CD14-positive monocyte (primary cell): ENCODE data around the gene SLC39A3. TPM values are rescaled to one million over a fixed set of nuclear protein-coding genes. Genes with fewer than 3 reads are reported as not detected.
A peak's percentile ranks its signal among the peaks of the same experiment; 100 is the strongest.

Experiments used
- DNase-seq, 3 donors: peaks; one replicate each; pipeline ENCODE4 v3.0.0-alpha.2; 2011 to 2022
- H2AFZ ChIP-seq: 2 replicates; pipeline ENCODE4 v1.6.0; 2012; ENCODE audit warnings: mild to moderate bottlenecking, low read depth, low read length, inconsistent platforms; ENCODE audit not compliant: insufficient read depth, poor library complexity, severe bottlenecking
- H3K27ac ChIP-seq, 2 donors: 1 replicate in 1 of 2; 2 replicates in 1 of 2; pipeline ENCODE4 v1.5.1; 2012 to 2013; ENCODE audit warnings: low read length in 2 of 2, control low read depth in 1 of 2, inconsistent platforms in 1 of 2, low read depth in 1 of 2, mild to moderate bottlenecking in 1 of 2
- H3K27me3 ChIP-seq, 2 donors: one replicate each; pipeline versions ENCODE4 v1.6.0 to v1.6.1; 2011 to 2013; ENCODE audit warnings: low read length in 2 of 2; ENCODE audit not compliant: control insufficient read depth in 2 of 2, insufficient read depth in 2 of 2
- H3K36me3 ChIP-seq, 2 donors: replicated peaks in 1 of 2; 1 replicate in 1 of 2; 2 replicates in 1 of 2; pipeline versions ENCODE4 v1.5.1 to v1.6.1; 2012 to 2013; ENCODE audit warnings: low read length in 2 of 2, control low read depth in 1 of 2, inconsistent platforms in 1 of 2, mild to moderate bottlenecking in 1 of 2; ENCODE audit not compliant: insufficient read depth in 2 of 2, control insufficient read depth in 1 of 2
- H3K4me1 ChIP-seq, 2 donors: 1 replicate in 1 of 2; 2 replicates in 1 of 2; pipeline versions ENCODE4 v1.5.1 to v1.6.1; 2012 to 2013; ENCODE audit warnings: low read length in 2 of 2, control low read depth in 1 of 2, inconsistent platforms in 1 of 2, mild to moderate bottlenecking in 1 of 2, moderate library complexity in 1 of 2; ENCODE audit not compliant: insufficient read depth in 2 of 2, control insufficient read depth in 1 of 2
- H3K4me2 ChIP-seq: replicated peaks from 2 replicates; pipeline ENCODE3; 2012; ENCODE audit warnings: low read length, moderate library complexity, mild to moderate bottlenecking; ENCODE audit not compliant: poor library complexity, severe bottlenecking; ENCODE audit errors: extremely low read depth
- H3K4me3 ChIP-seq, 3 experiments: fragments of 200-600 bp in 1 of 3; sonication (generic) in 1 of 3; replicated peaks in 1 of 3; 1 replicate in 2 of 3; 2 replicates in 1 of 3; pipeline ENCODE4 v1.5.1; 2011 to 2013; ENCODE audit warnings: low read length in 3 of 3, mild to moderate bottlenecking in 3 of 3, control low read depth in 2 of 3, low read depth in 2 of 3, inconsistent platforms in 1 of 3, moderate library complexity in 1 of 3
- H3K79me2 ChIP-seq: 2 replicates; pipeline ENCODE4 v1.6.0; 2012; ENCODE audit warnings: mild to moderate bottlenecking, control low read depth, inconsistent platforms, low read length, moderate library complexity; ENCODE audit not compliant: insufficient read depth
- H3K9ac ChIP-seq: 2 replicates; pipeline ENCODE4 v1.6.0; 2017; ENCODE audit warnings: low read length, mild to moderate bottlenecking; ENCODE audit not compliant: insufficient read depth, poor library complexity, severe bottlenecking
- H3K9me3 ChIP-seq, 2 donors: replicated peaks in 1 of 2; 1 replicate in 1 of 2; 2 replicates in 1 of 2; pipeline versions ENCODE4 v1.5.1 to v1.6.1; 2012 to 2013; ENCODE audit warnings: low read length in 2 of 2, control low read depth in 1 of 2; ENCODE audit not compliant: control insufficient read depth in 1 of 2, insufficient read depth in 1 of 2
- H4K20me1 ChIP-seq: 2 replicates; pipeline ENCODE4 v1.6.0; 2012; ENCODE audit warnings: mild to moderate bottlenecking, low read length, control low read depth, moderate library complexity; ENCODE audit not compliant: insufficient read depth
- H3K27ac Mint-ChIP-seq, 7 donors: one replicate each; pipeline ENCODE4 v1.8.0; 2020; ENCODE audit warnings: mild to moderate bottlenecking in 7 of 7, mixed read lengths in 7 of 7, moderate library complexity in 6 of 7, inconsistent platforms in 2 of 7
- H3K27me3 Mint-ChIP-seq, 3 donors: one replicate each; pipeline ENCODE4 v1.8.0; 2021 to 2022; ENCODE audit warnings: low read depth in 3 of 3, mild to moderate bottlenecking in 3 of 3, mixed read lengths in 3 of 3, moderate library complexity in 3 of 3, inconsistent platforms in 1 of 3
- H3K36me3 Mint-ChIP-seq, 2 donors: one replicate each; pipeline ENCODE4 v1.8.0; 2020; ENCODE audit warnings: mixed read lengths in 2 of 2, inconsistent platforms in 1 of 2, mild to moderate bottlenecking in 1 of 2
- H3K4me1 Mint-ChIP-seq: one replicate; pipeline ENCODE4 v1.8.0; 2020; ENCODE audit warnings: mild to moderate bottlenecking, mixed read lengths
- H3K4me3 Mint-ChIP-seq, 2 donors: one replicate each; pipeline ENCODE4 v1.8.0; 2020; ENCODE audit warnings: mild to moderate bottlenecking in 2 of 2, mixed read lengths in 2 of 2, moderate library complexity in 1 of 2
- H3K9me3 Mint-ChIP-seq, 7 donors: one replicate each; pipeline ENCODE4 v1.8.0; 2020 to 2022; ENCODE audit warnings: mixed read lengths in 7 of 7, mild to moderate bottlenecking in 6 of 7, moderate library complexity in 6 of 7, inconsistent platforms in 2 of 7
- WGBS: methylation state at CpG from one replicate; pipeline ENCODE4 v1.1.5; 2013; ENCODE audit warnings: missing lambda C conversion rate; ENCODE audit not compliant: insufficient coverage; 5-methylcytosine and 5-hydroxymethylcytosine counted together
- intact Hi-C, 2 donors: fragments of 100-400 bp; cut with micrococcal nuclease; formaldehyde crosslinking; loops; one replicate each; pipeline versions ENCODE4 v1.15.0 to v1.15.1; 2023
- polyA plus RNA-seq, 3 donors: library from polyadenylated mRNA; depleted of rRNA in 1 of 3; unstranded in 2 of 3; stranded (reverse) in 1 of 3; fragments of 300-500 nt in 2 of 3; fragments of >200 nt in 1 of 3; fragmentation: Illumina TruSeq in 2 of 3; gene quantifications; 1 replicate in 2 of 3; 2 replicates in 1 of 3; pipeline ENCODE4 v1.2.3, GENCODE V29; 2012 to 2021
- TF ChIP-seq, protein P1 (sequence below): fragments of 200-600 bp; IDR thresholded peaks from one replicate; pipeline ENCODE4 v1.8.0; 2022; ENCODE audit warnings: antibody characterized with exemption, mild to moderate bottlenecking

The SLC39A3 gene
- polyA plus RNA-seq, 3 donors: 14.2 to 39.5 (median 37.0) TPM

GRCh38 chr19:2779121-2779740 lies 39.4 kb upstream of the SLC39A3 start:
- DNase-seq: no peak
- Mint-ChIP-seq H3K27me3 (peaks cover 0 to 2% (median 0%) of the 10 kb centered on the region in 3 donors), H3K27ac (peak overlapping the region in 2 of 7 donors; percentile 3 to 41), H3K4me1 (peaks cover 53% of the 10 kb centered on the region), H3K4me3 (no peak overlapping the region), H3K36me3 (peaks cover 11 to 37% of the 10 kb centered on the region in 2 donors), H3K9me3 (no peaks in the 10 kb centered on the region)
- Histone ChIP-seq H3K27me3 (no peaks in the 10 kb centered on the region), H3K9me3 (no peaks in the 10 kb centered on the region), H3K4me3 (no peak overlapping the region), H3K4me1 (peaks cover 40 to 55% of the 10 kb centered on the region in 2 donors), H4K20me1 (peaks cover 30% of the 10 kb centered on the region), H2AFZ (no peak overlapping the region), H3K27ac (no peak overlapping the region), H3K36me3 (peaks cover 3 to 15% of the 10 kb centered on the region in 2 donors), H3K79me2 (peaks cover 96% of the 10 kb centered on the region), H3K4me2 (no peak overlapping the region), H3K9ac (no peak overlapping the region)
- TF ChIP-seq, protein P1, sequence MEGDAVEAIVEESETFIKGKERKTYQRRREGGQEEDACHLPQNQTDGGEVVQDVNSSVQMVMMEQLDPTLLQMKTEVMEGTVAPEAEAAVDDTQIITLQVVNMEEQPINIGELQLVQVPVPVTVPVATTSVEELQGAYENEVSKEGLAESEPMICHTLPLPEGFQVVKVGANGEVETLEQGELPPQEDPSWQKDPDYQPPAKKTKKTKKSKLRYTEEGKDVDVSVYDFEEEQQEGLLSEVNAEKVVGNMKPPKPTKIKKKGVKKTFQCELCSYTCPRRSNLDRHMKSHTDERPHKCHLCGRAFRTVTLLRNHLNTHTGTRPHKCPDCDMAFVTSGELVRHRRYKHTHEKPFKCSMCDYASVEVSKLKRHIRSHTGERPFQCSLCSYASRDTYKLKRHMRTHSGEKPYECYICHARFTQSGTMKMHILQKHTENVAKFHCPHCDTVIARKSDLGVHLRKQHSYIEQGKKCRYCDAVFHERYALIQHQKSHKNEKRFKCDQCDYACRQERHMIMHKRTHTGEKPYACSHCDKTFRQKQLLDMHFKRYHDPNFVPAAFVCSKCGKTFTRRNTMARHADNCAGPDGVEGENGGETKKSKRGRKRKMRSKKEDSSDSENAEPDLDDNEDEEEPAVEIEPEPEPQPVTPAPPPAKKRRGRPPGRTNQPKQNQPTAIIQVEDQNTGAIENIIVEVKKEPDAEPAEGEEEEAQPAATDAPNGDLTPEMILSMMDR: no peak
- WGBS: 93% methylated on average over 10 of the region's 14 CpGs
- intact Hi-C loops: no loop called here

GRCh38 chr19:2777952-2778683 lies 38.3 kb upstream of the SLC39A3 start:
- Histone ChIP-seq H3K27me3 (no peaks in the 10 kb centered on the region), H3K4me1 (peaks cover 32 to 45% of the 10 kb centered on the region in 2 donors), H3K27ac (no peak overlapping the region), H3K79me2 (peaks cover 95% of the 10 kb centered on the region), H3K36me3 (peaks cover 3 to 15% of the 10 kb centered on the region in 2 donors), H3K9ac (no peak overlapping the region), H4K20me1 (peaks cover 32% of the 10 kb centered on the region), H2AFZ (no peak overlapping the region), H3K4me2 (no peak overlapping the region), H3K9me3 (no peaks in the 10 kb centered on the region), H3K4me3 (no peak overlapping the region)
- H3K9me3 Mint-ChIP-seq: no peaks in the 10 kb centered on the region
- 90% methylated on average over 9 of the region's 19 CpGs for WGBS
- H3K27me3 Mint-ChIP-seq: peaks cover 0 to 2% (median 2%) of the 10 kb centered on the region in 3 donors
- no peak for DNase-seq
- peak overlapping the region in 3 of 7 donors; percentile 14 to 47 (median 16) for H3K27ac Mint-ChIP-seq
- TF ChIP-seq, protein P1: no peak
- H3K36me3 Mint-ChIP-seq: peaks cover 15 to 42% of the 10 kb centered on the region in 2 donors
- H3K4me3 Mint-ChIP-seq: no peak overlapping the region
- intact Hi-C loops: no loop called here
- H3K4me1 Mint-ChIP-seq: peaks cover 43% of the 10 kb centered on the region
